ENCODE results near the gene KTN1.

Gene KTN1

GRCh38 chr14:55722054-55722453, 142.0 kb downstream of the KTN1 start:
- DNase-seq (ENCODE audit: low read depth), result no peak
- TF ChIP-seq CTCF (IDR thresholded peaks at IDR 0.05; ENCODE audit: control insufficient read depth, extremely low read depth, insufficient read depth), result no peak
- no peak overlapping the region for H3K4me3 ChIP-seq (ENCODE audit: low read depth, low read length)

GRCh38 chr14:55724736-55725135, 144.7 kb downstream of the KTN1 start:
- no peak overlapping the region for H3K4me3 ChIP-seq (ENCODE audit: low read depth, low read length)
- DNase-seq (ENCODE audit: low read depth), result no peak
- TF ChIP-seq CTCF (IDR thresholded peaks at IDR 0.05; ENCODE audit: control insufficient read depth, extremely low read depth, insufficient read depth), result no peak

- TF ChIP-seq CTCF (IDR thresholded peaks at IDR 0.05; ENCODE audit: control insufficient read depth, extremely low read depth, insufficient read depth), result no peak
- no peak overlapping the region for H3K4me3 ChIP-seq (ENCODE audit: low read depth, low read length)
- peak; percentile 51 for DNase-seq (ENCODE audit: low read depth)
These were observed 150.7 kb downstream of the KTN1 start for GRCh38 chr14:55730592-55731310.

GRCh38 chr14:55731311-55731872, 151.4 kb downstream of the KTN1 start:
- TF ChIP-seq CTCF (IDR thresholded peaks at IDR 0.05; ENCODE audit: control insufficient read depth, extremely low read depth, insufficient read depth), result no peak
- no peak for DNase-seq (ENCODE audit: low read depth)
- no peak overlapping the region for H3K4me3 ChIP-seq (ENCODE audit: low read depth, low read length)

- DNase-seq (ENCODE audit: low read depth), result no peak
- peak; percentile 71 for TF ChIP-seq CTCF (IDR thresholded peaks at IDR 0.05; ENCODE audit: control insufficient read depth, extremely low read depth, insufficient read depth)
- H3K4me3 ChIP-seq (ENCODE audit: low read depth, low read length), result no peak overlapping the region
These were observed 152.0 kb downstream of the KTN1 start for GRCh38 chr14:55731881-55732498.

GRCh38 chr14:55733599-55733998, 153.6 kb downstream of the KTN1 start:
- H3K4me3 ChIP-seq (ENCODE audit: low read depth, low read length), result no peak overlapping the region
- DNase-seq (ENCODE audit: low read depth), result no peak
- TF ChIP-seq CTCF (IDR thresholded peaks at IDR 0.05; ENCODE audit: control insufficient read depth, extremely low read depth, insufficient read depth), result no peak

All from LNCaP clone FGC (cell line).